NCI-H446 (cell line): ENCODE measurements around the gene DHX32.
"Not testable (repeated sequence)": the region's sequence is repeated elsewhere in the genome, so short reads cannot be mapped to it uniquely, and the experiment has no call there.

Source experiments
- DNase-seq, 2 experiments: peaks; one replicate each; lab custom pipeline; 2025; lab: John Stamatoyannopoulos, UW

The DHX32 gene

DNA sequence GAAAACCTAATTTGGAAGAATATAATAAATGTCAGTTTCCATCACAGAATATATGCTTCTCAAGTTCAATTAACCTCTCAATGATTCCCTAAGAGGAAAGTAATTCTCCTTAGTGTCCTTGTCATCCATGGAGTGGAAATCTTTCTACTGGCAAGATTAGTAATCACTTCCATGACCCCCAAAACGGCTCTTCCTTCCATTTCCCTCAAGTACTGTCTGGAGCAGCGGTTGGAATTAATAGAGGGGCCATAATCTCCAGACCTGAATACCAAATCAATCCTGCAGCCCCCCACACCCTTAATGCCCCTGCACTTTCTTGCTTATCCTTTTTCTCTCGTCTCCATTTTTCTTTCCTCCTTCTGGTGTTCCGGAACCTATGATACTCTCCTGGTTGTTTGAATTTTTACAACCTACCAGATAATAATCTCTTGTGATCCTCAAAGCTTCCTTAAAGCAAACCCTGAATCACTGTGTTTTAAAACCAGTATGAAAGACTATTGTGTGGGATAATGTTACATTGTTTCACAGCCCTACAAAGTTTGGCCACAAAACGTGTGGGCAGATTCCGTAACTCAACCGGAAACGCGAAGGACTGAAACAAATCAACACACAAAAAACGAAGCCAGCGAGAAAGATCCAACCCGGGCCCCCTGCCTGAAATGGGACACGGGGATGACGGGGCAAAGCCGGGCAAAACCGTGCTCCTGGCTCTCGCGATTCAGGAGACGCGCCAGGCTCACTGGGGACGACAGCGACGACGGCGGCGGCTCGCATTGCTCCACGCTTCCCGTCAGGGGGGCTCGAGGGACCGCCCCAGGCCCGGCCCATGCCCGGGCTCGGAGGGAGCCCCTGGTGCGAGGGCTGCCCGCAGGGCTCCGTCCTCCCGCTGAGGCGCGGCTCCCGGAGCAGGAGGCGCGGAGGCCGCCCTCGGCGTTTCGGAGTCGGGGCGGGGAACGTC is 14.3 kb upstream of the DHX32 start:
- not testable (repeated sequence) for DNase-seq

DNA sequence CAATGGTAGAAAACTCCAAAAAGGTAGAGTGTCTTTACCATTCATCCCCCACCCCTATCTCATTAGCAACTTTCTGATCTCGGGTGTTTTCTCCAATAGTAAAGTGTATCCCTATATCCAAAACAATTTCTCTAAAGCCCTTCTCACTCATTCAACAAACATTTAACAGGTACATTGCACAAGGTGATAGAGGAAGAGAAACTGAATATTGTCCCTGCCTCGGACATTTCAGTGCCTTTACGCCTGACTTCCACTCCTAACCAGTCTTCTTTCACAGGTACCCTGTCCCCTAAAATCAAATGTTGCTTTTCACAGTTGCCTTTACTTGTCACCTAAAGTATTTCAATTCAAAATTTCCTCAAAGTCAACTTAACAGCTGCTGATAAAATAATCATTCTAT is 13.1 kb upstream of the DHX32 start:
- not testable (repeated sequence) for DNase-seq

DNA sequence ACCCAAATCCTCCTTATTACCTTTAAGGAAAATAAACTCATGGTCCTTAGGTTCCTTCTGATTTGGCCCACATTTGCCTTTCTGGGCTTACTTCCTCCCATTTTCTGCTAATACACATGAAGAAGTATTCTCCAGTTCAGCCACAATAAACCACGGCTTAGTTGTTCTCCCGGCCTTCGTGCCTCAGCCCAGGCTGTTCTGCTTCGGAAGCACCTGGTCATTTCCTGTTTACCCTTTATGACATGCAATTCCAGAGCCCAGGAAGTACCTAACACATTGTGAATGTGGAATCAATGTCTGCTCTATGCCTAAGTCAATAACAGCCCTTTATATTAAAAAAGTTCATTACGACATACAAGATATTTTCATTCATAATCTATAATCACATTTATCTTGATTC is 11.3 kb upstream of the DHX32 start:
- DNase-seq: not testable (repeated sequence)

DNA sequence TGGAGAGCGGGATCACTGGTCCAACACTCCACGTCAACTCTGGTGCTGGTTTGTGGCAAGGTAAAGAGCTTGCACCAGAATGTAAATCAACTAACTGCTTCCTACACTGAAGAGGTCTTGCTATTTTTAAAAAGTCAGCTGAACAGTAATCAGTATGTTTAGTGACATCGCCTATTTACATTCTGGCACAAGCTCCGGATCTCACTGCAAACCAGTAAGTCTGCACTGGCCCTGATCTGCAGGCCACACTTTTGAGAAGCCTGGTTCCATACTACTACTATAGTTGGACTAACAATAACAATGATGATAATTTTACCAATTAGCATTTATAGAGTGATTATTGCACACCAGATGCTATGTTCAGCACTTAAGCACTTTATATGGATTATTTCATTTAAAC is 8.3 kb upstream of the DHX32 start:
- not testable (repeated sequence) for DNase-seq

DNA sequence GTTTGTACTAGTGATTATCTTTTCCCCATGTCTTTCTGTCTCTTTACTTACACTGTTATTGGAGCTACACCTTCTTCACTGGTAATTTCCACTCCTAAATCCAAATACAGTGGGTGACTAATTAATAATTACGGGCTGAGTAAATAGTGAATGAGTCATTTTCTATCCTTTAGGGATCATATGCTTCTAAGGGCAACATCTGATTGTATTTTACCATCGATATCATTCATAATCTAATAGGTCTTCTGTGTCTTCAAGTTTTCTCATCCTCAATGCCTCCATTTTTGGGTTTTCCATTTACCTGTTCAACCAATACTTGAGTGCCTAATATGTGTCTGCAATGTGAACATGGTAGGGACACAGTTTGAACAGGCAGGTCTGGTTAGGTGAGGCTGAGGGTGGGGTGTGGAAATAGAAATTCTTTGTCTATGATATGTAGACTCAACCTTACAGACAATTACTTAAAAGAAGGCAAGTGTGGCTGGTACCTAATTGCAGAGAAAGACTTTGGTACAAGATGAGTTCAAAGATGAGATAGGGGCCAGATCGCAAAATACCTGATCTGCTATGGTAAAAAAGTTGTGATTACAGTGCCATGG is 5.9 kb upstream of the DHX32 start:
- DNase-seq: no peak

DNA sequence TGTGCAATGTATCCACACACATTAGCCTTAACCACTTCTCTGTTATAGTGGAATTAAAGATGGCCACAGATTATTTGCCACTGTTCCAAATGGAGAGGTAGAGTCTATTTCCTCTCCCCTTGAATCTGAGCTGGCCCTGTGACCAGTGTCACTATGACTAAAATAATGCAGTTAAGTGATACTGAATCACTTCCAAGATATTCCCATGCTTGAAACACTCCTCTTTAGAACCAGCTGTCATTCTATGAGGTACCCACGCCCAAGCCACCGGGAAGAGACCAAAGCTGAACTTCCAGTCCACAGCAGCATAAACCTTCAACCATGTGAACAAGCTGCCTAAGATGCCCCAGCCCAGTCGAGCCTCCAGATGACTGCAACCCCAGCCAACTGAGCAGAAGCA is 2.1 kb upstream of the DHX32 start:
- no peak for DNase-seq

DNA sequence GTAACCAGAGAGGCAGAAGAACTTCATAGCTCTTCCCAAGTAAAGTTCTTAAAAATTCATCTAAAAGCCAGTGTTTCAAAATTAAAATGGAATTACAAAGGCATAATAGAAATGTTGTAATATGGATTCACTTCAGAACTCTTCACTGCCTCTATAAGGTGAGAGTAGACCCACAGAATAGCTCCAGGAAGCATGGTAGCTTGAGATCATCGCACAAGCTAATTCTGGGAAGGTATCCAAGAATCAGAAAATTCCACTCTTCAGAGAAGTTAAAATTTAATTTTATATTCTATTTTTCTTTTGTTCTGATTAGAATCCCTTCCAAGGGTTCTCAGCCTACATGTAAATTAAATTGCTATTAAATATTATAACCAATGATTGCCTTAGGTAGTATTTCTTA is 1.5 kb upstream of the DHX32 start:
- DNase-seq: no peak

DNA sequence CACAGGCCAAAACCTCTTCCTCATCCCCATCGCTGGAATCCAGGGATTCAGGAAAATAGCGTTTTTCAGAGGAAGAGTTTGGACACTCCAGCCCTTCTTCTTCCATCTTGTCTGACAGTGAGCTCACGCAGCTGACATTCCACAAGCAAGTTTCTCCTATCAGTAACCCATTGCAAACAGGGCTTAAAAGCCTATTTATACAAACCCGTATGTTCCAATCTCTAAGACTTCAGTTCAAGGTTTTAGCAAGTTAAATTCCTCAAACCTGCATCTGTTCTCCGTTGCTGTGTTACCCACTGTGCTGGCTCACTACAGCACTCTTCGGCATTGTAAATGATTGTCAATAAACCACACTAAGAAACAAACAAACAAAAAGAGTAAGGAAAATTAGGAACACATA is 373 bp downstream of the DHX32 start:
- no peak for DNase-seq

DNA sequence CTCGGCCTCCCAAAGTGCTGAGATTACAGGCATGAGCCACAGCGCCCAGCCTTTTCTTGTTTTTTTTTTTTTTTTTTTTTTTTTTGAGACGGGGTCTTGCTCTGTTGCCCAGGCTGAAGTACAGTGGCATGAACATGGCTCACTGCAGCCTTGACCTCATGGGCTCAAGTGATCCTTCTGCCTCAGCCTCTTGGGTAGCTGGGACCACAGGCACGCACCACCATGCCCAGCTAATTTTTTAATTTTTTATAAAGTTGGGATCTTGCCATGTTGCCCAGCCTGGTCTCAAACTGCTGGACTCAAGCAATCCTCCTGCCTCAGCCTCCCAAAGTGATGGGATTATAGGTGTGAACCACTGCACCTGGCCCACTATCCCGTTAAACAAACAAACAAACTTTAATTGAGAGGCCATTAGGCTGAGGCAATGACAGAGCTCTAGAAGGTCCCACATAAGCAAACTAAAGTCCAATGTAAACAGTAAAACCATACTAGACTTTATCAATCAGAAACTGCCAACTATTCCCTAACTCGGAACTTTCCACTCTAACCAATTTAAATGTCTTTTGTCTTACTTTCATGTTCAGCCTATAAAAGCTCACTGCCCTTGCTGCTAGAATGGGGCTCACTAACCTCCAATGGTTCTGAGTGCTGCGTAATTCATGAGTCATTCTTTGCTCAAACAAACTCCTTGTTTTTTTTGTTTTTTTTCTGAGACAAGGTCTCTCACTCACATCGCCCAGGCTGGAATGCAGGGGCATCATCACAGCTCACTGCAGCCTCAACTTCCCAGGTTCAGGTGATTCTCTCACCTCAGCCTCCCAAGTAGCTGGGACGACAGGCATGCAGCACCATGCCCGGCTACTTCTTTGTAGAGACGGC is 1.9 kb downstream of the DHX32 start:
- no peak for DNase-seq

DNA sequence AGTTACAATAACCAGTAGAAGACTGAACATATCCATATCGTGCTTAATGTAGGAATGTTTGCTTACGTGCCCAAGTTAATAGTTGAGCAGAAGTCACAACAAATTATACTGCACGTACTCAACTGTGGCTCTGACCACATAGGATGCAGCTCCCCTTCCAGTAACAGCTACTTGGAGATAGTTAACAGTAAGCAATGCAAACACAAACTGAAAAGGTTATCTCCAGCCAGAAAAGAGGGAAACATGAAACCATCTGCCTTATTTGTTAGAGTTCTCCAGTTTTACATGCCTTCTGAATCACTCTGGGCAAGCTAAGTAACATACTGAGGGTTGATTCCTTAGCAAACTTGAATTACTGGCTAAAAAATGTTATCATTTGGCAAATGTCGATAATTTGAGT is 9.8 kb downstream of the DHX32 start:
- DNase-seq: no peak

DNA sequence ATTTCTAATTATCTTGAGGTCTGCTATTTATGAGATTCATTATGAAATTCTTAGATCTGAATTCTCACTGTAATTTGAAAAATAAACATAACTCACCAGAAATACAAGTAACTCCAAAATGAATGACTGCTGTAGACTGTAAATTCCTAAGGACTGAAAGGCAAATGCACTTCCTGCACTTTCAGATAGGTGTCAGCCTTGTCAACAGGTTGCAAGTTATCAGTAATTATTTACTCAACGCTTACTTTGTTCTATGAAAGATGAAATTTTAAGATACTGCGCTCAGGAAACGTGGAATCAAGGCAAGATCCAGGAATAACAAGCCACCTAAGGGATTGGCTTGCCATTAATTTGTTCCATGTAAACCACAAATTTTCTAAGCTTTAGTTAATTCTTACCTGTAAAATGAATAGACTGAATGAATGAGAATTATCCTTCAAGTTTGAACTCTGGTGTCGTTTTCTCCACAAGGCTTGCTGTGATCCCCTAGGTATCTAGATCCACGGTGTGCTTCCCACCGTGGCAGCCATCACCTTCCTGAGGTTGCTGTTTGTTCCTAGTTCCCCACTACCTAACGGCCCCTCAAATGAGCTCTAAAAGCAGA is 12.6 kb downstream of the DHX32 start:
- DNase-seq: no peak

DNA sequence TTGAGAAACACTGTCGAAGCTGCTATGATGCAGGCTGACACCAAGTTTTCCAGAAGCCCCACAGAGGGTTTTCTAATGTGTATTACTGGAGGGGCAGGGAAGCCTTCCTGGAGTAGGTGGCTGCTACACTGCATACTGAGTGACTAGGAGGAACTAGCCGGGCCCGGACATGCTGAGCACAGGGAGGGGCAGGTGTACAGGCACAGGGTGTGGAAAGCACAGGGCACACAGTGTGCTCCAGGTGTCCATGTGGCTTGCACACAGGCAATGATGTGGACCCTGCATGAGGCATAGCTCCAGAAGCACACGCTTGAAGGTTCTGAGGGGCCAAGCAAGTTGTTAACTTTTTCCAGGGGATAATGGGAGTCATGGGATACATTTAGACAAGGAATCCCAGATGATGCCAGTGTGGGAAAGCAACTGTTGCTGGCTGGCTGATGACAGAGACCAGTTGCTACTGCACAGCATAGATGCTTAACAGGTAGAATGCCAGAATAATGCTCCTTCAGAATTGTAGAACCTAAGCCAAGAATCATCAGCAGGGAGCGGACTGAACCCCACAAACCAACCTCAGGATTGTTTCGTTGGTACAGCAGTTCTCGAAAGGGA is 14.6 kb downstream of the DHX32 start:
- DNase-seq: no peak

DNA sequence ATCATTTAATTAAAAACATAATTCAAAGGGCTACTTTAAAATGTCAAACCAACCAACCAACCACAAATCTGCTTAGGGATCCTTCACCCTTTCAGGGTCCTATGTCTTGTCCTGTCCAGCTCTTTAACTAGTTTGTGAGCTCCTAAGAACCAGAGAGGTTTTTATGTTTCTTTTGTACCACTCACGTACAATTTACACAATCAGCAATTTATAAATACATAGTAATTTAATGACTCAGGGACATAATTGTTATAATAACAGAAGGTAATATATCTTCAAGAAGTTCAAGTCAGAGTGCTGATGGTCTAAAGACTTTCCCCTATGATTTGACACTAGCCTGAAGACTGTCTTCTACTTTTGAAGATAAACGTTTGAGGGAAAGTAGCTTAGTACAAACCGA is 16.0 kb downstream of the DHX32 start:
- no peak for DNase-seq

DNA sequence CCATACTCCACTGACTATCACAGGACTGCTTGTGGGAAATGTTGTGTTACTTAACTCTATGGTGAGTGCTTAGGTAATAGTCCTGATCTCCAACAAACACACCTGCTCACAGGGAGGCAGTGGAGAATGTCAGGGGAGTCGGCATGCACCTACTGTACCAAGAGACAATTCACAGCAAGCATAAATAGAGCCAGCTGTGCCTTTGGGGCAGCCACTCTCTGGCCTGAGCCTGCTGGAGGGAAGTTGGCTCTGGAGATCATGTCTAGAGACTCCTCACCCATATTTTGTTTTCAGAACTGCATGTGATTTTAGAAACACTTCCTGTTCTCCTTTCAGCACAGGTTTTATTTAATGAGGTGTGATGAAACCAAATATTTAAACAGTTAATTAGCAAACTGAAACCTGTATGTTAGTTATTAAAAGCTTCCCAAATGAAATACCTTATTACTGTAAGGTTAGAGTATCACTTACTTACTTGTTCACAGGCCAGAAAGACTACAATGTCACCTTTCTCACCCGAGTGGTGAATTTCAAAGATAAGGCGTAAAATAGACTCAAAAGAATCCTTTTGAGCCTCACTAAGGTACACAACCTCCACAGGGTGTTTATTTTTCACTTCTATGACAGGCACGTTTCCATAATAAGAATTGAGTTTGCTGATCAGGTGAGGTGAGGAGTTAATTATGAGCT is 21.8 kb downstream of the DHX32 start:
- DNase-seq: no peak

DNA sequence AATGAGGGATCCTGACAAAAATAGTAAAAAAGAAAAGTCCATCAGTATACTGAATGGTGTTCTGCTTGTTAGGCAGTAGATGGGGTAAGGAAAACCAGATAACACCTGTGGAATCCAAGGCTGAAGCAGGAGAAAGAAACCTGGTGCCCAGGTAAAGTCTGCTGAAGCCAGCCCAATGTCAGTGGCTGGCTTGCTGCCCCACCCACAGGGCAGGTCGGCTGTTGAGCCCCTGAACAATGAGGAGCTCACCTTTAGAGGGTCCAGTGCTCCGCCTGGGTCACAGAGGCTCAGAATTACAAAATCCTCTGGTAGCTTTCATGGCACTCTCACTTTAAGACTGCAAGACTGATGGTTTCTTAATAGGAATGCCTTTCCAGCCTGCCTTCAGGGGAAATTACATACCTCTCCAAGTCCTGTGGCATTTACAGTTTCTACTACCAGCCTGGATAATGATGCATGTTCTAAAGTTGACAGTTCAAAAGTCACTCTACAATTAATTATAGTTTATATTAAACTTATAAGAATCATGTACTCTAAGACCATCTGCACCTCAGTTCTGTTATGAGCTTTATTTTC is 23.8 kb downstream of the DHX32 start:
- DNase-seq: no peak

DNA sequence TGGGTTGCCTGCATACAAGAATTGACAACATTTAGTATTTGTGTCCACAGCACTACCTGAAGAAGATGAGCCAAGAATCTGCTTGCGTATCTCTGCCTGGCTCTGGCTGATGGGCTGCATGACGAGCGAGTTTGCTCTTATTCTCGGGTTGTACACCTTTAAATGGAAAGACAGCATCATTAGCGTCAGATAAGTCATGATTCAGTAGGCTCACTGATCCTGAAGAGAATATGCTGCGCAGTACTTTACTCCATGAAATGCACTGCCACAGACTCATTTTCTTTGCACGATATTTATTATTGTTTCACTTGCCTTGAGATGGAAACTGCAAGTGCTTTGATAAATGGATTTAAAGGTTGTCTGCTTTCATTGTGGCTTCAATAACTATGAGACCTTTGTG is 28.6 kb downstream of the DHX32 start:
- DNase-seq: no peak

DNA sequence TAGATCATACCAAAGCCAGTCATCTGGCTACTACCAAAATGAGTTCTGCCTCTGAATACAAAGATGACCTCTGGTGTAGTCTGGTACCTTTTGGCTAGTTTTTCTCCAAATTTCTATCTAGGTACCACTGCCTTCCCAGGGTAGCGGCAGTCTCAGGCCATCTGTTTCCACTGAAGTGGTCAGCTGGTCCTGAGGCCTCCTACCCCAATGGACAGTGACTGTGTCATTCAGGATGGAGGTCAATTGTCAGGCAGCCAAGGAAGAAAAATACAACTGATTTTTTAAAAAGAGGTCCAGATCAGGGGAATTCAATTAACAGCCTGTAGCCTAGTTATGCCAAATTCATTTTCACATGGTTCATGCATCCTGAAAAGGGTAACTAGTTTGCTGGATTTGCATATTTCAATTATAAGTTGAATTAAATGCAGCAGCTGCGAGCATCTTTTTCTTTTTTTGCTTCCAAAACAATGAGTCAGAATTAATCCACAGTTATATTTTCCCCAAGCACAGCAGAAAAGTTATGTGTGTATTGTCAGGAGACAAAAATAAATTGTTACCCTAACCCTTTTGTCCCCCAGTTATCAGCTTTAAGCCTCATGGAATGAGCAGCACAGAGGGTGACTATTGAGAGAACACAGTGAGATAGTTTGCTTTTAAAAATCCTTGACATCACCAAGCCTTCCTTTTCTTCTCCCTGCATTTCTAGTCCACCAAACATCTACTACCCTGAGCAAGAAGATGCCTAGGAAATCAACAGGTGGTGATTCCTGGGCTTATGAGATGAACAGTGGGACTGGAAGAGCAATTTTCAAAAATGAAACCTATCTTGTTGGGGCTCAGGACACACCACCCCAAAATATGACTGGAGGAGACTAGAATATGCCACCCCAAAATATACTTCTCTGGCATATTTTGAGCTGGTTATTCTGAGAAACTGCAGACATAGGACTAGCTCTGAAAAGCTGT is 30.0 kb downstream of the DHX32 start:
- DNase-seq: no peak

DNA sequence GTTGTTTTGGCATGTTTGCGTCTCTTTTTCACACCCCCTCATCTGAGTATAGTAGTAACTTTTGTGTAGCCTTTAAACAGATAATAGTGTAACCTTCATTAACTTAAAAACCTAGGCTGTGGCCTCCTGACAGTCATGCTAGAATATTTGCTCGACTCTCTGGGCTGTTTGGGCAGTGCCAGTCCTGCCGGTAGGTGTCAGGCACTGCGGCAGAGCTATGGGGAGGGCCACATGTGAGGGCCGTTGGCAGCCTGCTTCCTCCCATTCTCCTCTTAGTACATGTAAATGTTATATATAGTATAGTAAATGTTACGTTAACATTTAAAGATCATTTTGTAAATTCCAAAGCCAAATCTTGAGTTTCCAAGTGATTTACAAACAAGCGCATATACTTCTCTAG is 31.6 kb downstream of the DHX32 start:
- no peak for DNase-seq

DNA sequence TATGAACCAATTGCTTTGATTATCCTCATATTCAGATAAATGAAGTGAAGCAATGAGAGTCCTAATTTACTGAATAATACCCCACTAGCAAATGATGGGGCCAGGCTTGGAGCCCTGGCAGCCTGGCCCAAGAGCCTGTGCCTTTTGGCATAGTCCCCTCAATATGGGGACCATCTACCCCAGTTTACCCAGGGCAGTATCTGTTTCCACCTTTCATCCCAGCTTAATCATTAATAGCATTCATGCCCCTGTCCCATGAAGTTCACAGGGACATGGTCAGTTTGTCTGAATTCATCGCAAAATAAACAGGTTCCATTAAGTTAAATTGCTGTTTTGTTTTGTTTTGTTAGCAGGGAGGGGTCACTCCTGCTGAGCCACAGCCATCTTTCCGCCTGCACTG is 32.2 kb downstream of the DHX32 start:
- DNase-seq: no peak

DNA sequence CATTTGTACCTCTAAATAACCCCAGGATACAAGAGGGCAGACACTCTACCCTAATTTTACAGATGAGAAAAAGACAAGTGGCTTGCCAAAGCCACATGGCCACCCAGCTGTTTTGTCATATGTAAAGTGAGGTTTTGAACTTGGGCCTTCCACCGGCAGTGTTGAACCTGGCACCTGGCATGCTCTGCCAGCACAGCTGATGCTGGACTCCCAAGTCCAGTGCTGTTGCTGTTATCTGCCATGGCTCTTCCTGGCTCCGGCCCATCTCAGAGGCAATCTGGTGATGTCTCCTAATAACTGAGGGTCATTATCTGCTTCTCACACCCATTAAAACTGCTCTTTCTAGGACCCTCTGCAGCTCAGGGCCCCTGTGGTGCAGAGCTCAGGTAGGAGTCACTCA is 32.7 kb downstream of the DHX32 start:
- DNase-seq: no peak
